UCSD-AML1 (cell line): Measurements from ENCODE around the gene CCM2.

ENCODE experiments used
- DNase-seq: peaks from one replicate; lab custom pipeline; 2025; ENCODE audit not compliant: unreplicated experiment; lab: John Stamatoyannopoulos, UW

CCM2 gene

GRCh38 chr7:45064047-45064725 lies 64.2 kb downstream of the CCM2 start:
- no peak for DNase-seq

- DNase-seq, result no peak
These were observed 65.3 kb downstream of the CCM2 start for GRCh38 chr7:45065031-45065995.

- DNase-seq, result no peak
These were observed 66.4 kb downstream of the CCM2 start for GRCh38 chr7:45066409-45066808.

- DNase-seq, result no peak
These were observed 67.6 kb downstream of the CCM2 start for GRCh38 chr7:45067582-45067981.

GRCh38 chr7:45068236-45069023 lies 68.4 kb downstream of the CCM2 start:
- DNase-seq, result no peak

- no peak for DNase-seq
These were observed 69.6 kb downstream of the CCM2 start for GRCh38 chr7:45069444-45070253.

- DNase-seq, result no peak
These were observed 70.2 kb downstream of the CCM2 start for GRCh38 chr7:45070254-45070642.

GRCh38 chr7:45071528-45071927 lies 71.5 kb downstream of the CCM2 start:
- DNase-seq, result no peak

- DNase-seq, result no peak
These were observed 72.4 kb downstream of the CCM2 start for GRCh38 chr7:45072131-45073030.

GRCh38 chr7:45073031-45073785 lies 73.2 kb downstream of the CCM2 start:
- no peak for DNase-seq

GRCh38 chr7:45073786-45074527 lies 74.0 kb downstream of the CCM2 start:
- DNase-seq, result no peak

GRCh38 chr7:45074528-45075354 lies 74.7 kb downstream of the CCM2 start:
- no peak for DNase-seq

GRCh38 chr7:45075355-45075644 lies 75.3 kb downstream of the CCM2 start:
- DNase-seq, result no peak

GRCh38 chr7:45075871-45076796 lies 76.1 kb downstream of the CCM2 start:
- DNase-seq, result no peak

GRCh38 chr7:45076946-45077345 lies 76.9 kb downstream of the CCM2 start:
- no peak for DNase-seq

- DNase-seq, result no peak
These were observed 77.6 kb downstream of the CCM2 start for GRCh38 chr7:45077579-45077978.
